Activated T-cell treated with anti-CD3 and anti-CD28 coated beads for 24 hours (primary cell): ENCODE results near the gene COL17A1.

ENCODE experiments used
- DNase-seq: peaks from one replicate; pipeline ENCODE4 v3.0.0-alpha.2; 2020; ENCODE audit warnings: low read depth

COL17A1 gene

GRCh38 chr10:104085801-104086400, at the start of gene COL17A1:
COL17A1 (minus strand) TSS chr10:104085880; CDS start chr10:104080673, 5,207 bp downstream.
- DNase-seq, result no peak

GRCh38 chr10:104130041-104130440, 44.4 kb upstream of the COL17A1 start:
- no peak for DNase-seq

GRCh38 chr10:104128214-104128613, 42.5 kb upstream of the COL17A1 start:
- DNase-seq, result no peak

- no peak for DNase-seq
These were observed 41.7 kb upstream of the COL17A1 start for GRCh38 chr10:104127411-104127810.

- no peak for DNase-seq
These were observed 37.7 kb upstream of the COL17A1 start for GRCh38 chr10:104123397-104123796.

- no peak for DNase-seq
These were observed 36.8 kb upstream of the COL17A1 start for GRCh38 chr10:104122225-104123107.

- DNase-seq, result peak; percentile 99
These were observed 36.0 kb upstream of the COL17A1 start, which contains the start of gene SFR1 for GRCh38 chr10:104121485-104122224. SFR1 (plus strand) TSS chr10:104122171; CDS start chr10:104122184, 13 bp downstream.

- DNase-seq, result peak; percentile 76
These were observed 35.3 kb upstream of the COL17A1 start for GRCh38 chr10:104120903-104121484.

GRCh38 chr10:104120512-104120902, 34.8 kb upstream of the COL17A1 start:
- no peak for DNase-seq

GRCh38 chr10:104119996-104120395, 34.3 kb upstream of the COL17A1 start:
- DNase-seq, result no peak

GRCh38 chr10:104117839-104118323, 32.2 kb upstream of the COL17A1 start:
- DNase-seq, result no peak

GRCh38 chr10:104113376-104113956, 27.8 kb upstream of the COL17A1 start:
- no peak for DNase-seq

GRCh38 chr10:104109908-104110662, 24.4 kb upstream of the COL17A1 start:
- no peak for DNase-seq

GRCh38 chr10:104104926-104105325, 19.2 kb upstream of the COL17A1 start:
- no peak for DNase-seq

- DNase-seq, result no peak
These were observed 18.7 kb upstream of the COL17A1 start for GRCh38 chr10:104104418-104104817.

- DNase-seq, result no peak
These were observed 18.3 kb upstream of the COL17A1 start for GRCh38 chr10:104103956-104104355.

GRCh38 chr10:104101902-104102301, 16.2 kb upstream of the COL17A1 start:
- no peak for DNase-seq

- DNase-seq, result no peak
These were observed 15.1 kb upstream of the COL17A1 start for GRCh38 chr10:104100795-104101194.

- DNase-seq, result no peak
These were observed 14.3 kb upstream of the COL17A1 start for GRCh38 chr10:104099941-104100340.

- no peak for DNase-seq
These were observed 13.6 kb upstream of the COL17A1 start for GRCh38 chr10:104099269-104099668.

GRCh38 chr10:104098358-104098925, 12.8 kb upstream of the COL17A1 start:
- no peak for DNase-seq
